DND-41 (cell line): ENCODE results near the gene FAM120A.

Experiments
- ATAC-seq: fragments of 200-7000 bp; cut with Tn5 transposase; 3 replicates; pipeline ENCODE4 v1.9.1; 2021; ENCODE audit warnings: low read depth; ENCODE audit not compliant: insufficient read depth
- DNase-seq: peaks from one replicate; pipeline ENCODE4 v3.0.0-alpha.2; 2020
- H2AFZ ChIP-seq: 2 replicates; pipeline ENCODE4 v1.6.0; 2012; ENCODE audit warnings: low read depth, low read length
- H3K27ac ChIP-seq: 2 replicates; pipeline ENCODE4 v1.5.1; 2012; ENCODE audit warnings: low read length, inconsistent platforms
- H3K27me3 ChIP-seq: fragments of 200-600 bp; sonication (generic); 2 replicates; pipeline ENCODE4 v1.6.0; 2012; ENCODE audit warnings: low read length, mild to moderate bottlenecking, inconsistent platforms; ENCODE audit not compliant: insufficient read depth, poor library complexity
- H3K36me3 ChIP-seq: 2 replicates; pipeline ENCODE4 v1.5.1; 2012; ENCODE audit warnings: low read length, inconsistent platforms; ENCODE audit not compliant: insufficient read depth
- H3K4me1 ChIP-seq: 2 replicates; pipeline ENCODE4 v1.5.1; 2012; ENCODE audit warnings: mild to moderate bottlenecking, low read length; ENCODE audit not compliant: insufficient read depth
- H3K4me2 ChIP-seq: 2 replicates; pipeline ENCODE4 v1.6.0; 2012; ENCODE audit warnings: mild to moderate bottlenecking, moderate library complexity, low read length, inconsistent platforms; ENCODE audit not compliant: insufficient read depth
- H3K4me3 ChIP-seq, 2 experiments: fragments of 200-600 bp in 1 of 2; shearing (Covaris generic) in 1 of 2; 2 replicates each; pipeline ENCODE4 v1.5.1; 2012 to 2016; ENCODE audit warnings: inconsistent platforms in 2 of 2, low read length in 2 of 2, mild to moderate bottlenecking in 2 of 2, low read depth in 1 of 2, moderate library complexity in 1 of 2
- H3K79me2 ChIP-seq: 2 replicates; pipeline ENCODE4 v1.6.0; 2012; ENCODE audit warnings: low read length, inconsistent platforms; ENCODE audit not compliant: insufficient read depth
- H3K9ac ChIP-seq: 2 replicates; pipeline ENCODE4 v1.6.0; 2012; ENCODE audit warnings: low read depth, mild to moderate bottlenecking, inconsistent platforms, low read length, moderate library complexity
- H3K9me3 ChIP-seq: 2 replicates; pipeline ENCODE4 v1.5.1; 2012; ENCODE audit warnings: low read length, moderate library complexity, mild to moderate bottlenecking, inconsistent platforms; ENCODE audit not compliant: insufficient read depth, severe bottlenecking
- H4K20me1 ChIP-seq: 2 replicates; pipeline ENCODE4 v1.6.0; 2012; ENCODE audit warnings: low read length; ENCODE audit not compliant: insufficient read depth
- CTCF ChIP-seq: IDR thresholded peaks from 2 replicates; pipeline ENCODE4 v1.5.1; 2012; ENCODE audit warnings: borderline replicate concordance, low read length, moderate library complexity, mild to moderate bottlenecking; ENCODE audit not compliant: poor library complexity, severe bottlenecking; ENCODE audit errors: extremely low read depth
- EZH2 ChIP-seq: IDR thresholded peaks from 3 replicates; pipeline ENCODE4 v1.6.1; 2012; ENCODE audit warnings: borderline replicate concordance, low read depth, mild to moderate bottlenecking, moderate library complexity, low read length, inconsistent platforms; ENCODE audit not compliant: severe bottlenecking

The FAM120A gene

DNA sequence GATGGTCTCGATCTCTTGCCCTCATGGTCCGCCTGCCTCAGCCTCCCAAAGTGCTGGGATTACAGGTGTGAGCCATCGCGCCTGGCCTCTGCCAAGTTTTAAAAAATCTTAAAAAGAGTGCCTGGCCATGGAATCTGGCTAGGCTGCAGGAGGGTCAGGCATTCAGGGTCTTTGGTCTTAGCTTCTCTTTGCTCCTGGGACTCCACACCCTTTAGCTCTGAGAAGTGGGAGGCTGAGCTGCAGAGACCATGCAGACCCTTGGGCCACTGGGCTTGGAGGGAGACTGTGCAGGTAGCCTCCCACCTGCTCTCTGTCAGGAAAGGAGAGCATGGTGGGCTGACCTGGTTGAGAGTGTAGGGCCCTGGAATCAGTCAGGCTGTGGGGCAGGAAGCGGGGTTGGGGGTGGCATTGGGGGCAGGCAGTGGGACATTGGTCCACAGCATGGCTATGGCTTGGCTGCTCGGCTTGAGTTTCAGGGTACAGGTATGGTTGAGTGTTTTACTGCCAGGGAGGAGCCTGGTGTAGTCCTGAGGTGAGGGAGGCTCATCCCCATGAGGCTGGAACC, 145.7 kb downstream of the FAM120A start:
- no peak for ATAC-seq
- no peak overlapping the region for H3K27ac ChIP-seq
- no peaks in the 10 kb centered on the region; the same call in 1 of the 2 replicates for H3K36me3 ChIP-seq
- H3K4me1 ChIP-seq: peaks cover 6% of the 10 kb centered on the region
- peaks cover 77% of the 10 kb centered on the region for H4K20me1 ChIP-seq
- H3K27me3 ChIP-seq: no peaks in the 10 kb centered on the region
- no peak overlapping the region for H3K9ac ChIP-seq
- H3K4me2 ChIP-seq: no peak overlapping the region
- H2AFZ ChIP-seq: no peak overlapping the region
- no peak for DNase-seq
- H3K79me2 ChIP-seq: peaks cover 92% of the 10 kb centered on the region
- no peak overlapping the region for H3K4me3 ChIP-seq
- TF ChIP-seq CTCF (no peak), EZH2 (no peak)
- no peaks in the 10 kb centered on the region for H3K9me3 ChIP-seq

- TF ChIP-seq CTCF: no peak
- Histone ChIP-seq H3K4me3 (no peak overlapping the region), H4K20me1 (peaks cover 75% of the 10 kb centered on the region), H3K36me3 (no peaks in the 10 kb centered on the region; the same call in 1 of the 2 replicates), H3K27ac (no peak overlapping the region), H2AFZ (no peak overlapping the region), H3K4me1 (peaks cover 6% of the 10 kb centered on the region), H3K9me3 (no peaks in the 10 kb centered on the region), H3K27me3 (no peaks in the 10 kb centered on the region), H3K4me2 (no peak overlapping the region), H3K9ac (no peak overlapping the region), H3K79me2 (peaks cover 92% of the 10 kb centered on the region)
- no peak for DNase-seq
- ATAC-seq: no peak
Measured at GRCh38 chr9:93597871-93598646, 146.6 kb downstream of the FAM120A start.

- H4K20me1 ChIP-seq: peaks cover 77% of the 10 kb centered on the region
- no peaks in the 10 kb centered on the region; the same call in 1 of the 2 replicates for H3K36me3 ChIP-seq
- H3K27me3 ChIP-seq: no peaks in the 10 kb centered on the region
- H3K9me3 ChIP-seq: no peaks in the 10 kb centered on the region
- no peak overlapping the region for H3K4me2 ChIP-seq
- H3K4me3 ChIP-seq: no peak overlapping the region
- H2AFZ ChIP-seq: no peak overlapping the region
- DNase-seq (peak; percentile 23), ATAC-seq (peak; percentile 60)
- no peak overlapping the region for H3K9ac ChIP-seq
- no peak overlapping the region for H3K27ac ChIP-seq
- TF ChIP-seq CTCF (no peak), EZH2 (no peak)
- peaks cover 93% of the 10 kb centered on the region for H3K79me2 ChIP-seq
- H3K4me1 ChIP-seq: peaks cover 6% of the 10 kb centered on the region
Measured at GRCh38 chr9:93598647-93599241, 147.3 kb downstream of the FAM120A start.
